SH-SY5Y (cell line): ENCODE measurements around the gene SEC24A.

Experiments used
- GATA2 ChIP-seq: IDR thresholded peaks from 2 replicates; pipeline ENCODE4 v1.6.1; 2011; ENCODE audit warnings: mild to moderate bottlenecking, low read depth, low read length
- GATA3 ChIP-seq: IDR thresholded peaks from 2 replicates; pipeline ENCODE4 v1.6.1; 2011; ENCODE audit warnings: low read depth, mild to moderate bottlenecking, low read length, moderate library complexity

DNA sequence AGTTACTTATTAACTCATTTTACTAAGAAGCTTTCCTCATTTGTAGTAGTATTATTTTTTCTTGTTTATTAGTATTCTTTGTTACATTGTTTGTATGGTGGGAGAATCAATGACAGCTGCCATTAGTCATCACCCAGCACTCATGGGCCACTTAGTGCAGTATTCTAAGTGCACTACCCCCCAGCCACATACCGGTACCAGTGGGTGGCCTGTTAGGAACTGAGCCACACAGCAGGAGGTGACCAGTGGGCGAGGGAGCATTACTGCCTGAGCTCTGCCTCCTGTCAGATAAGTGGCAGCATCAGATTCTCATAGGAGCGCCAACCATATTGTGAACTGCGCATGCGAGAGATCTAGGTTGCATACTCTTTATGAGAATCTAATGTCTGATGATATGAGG is 65.5 kb downstream of the SEC24A start:
- TF ChIP-seq GATA2 (no peak), GATA3 (no peak)
